C4-2B (cell line): Measurements from ENCODE around the gene AAMP.

ENCODE experiments used
- CTCF ChIP-seq: fragments of 450-650 bp; conservative IDR thresholded peaks from 2 replicates; pipeline ENCODE4 v1.5.1; 2017; ENCODE audit warnings: mild to moderate bottlenecking
- ZFX ChIP-seq: fragments of 450-650 bp; IDR thresholded peaks from 2 replicates; pipeline ENCODE4 v1.6.1; 2017

- TF ChIP-seq CTCF (no peak), ZFX (no peak)
These were observed 51.4 kb downstream of the AAMP start for GRCh38 chr2:218218268-218219185.
